NCI-H2107 (cell line): ENCODE measurements around the gene ALDH1A1.

Experiments used
- DNase-seq: peaks from one replicate; lab custom pipeline; 2025; lab: John Stamatoyannopoulos, UW

ALDH1A1 gene

GRCh38 chr9:72979405-72980100 is 26.7 kb upstream of the ALDH1A1 start:
- DNase-seq, result no peak

GRCh38 chr9:72978744-72979143 is 25.9 kb upstream of the ALDH1A1 start:
- DNase-seq, result no peak

GRCh38 chr9:72977670-72978069 is 24.8 kb upstream of the ALDH1A1 start:
- no peak for DNase-seq

- DNase-seq, result no peak
These were observed 21.6 kb upstream of the ALDH1A1 start for GRCh38 chr9:72974501-72974900.

DNA sequence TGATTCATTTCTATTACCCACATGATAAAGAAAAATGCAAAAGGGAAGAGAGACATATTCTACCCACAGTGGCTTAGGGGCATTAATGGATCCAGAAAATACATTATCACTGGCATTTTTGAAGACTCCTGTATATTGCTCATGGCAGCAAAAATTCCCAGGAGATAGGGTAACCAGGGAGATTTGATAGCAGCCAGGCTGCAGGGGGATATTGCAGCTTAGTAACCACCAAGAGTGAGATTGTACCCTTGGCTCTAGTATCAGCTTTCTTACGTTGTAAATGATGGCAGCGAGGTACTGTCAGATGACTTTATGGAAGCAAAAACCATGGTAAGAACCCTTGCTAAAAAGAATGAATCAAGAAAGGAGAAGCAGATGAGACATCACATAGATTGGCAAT is 19.8 kb upstream of the ALDH1A1 start:
- DNase-seq, result no peak

GRCh38 chr9:72971411-72971810 is 18.6 kb upstream of the ALDH1A1 start:
- no peak for DNase-seq

DNA sequence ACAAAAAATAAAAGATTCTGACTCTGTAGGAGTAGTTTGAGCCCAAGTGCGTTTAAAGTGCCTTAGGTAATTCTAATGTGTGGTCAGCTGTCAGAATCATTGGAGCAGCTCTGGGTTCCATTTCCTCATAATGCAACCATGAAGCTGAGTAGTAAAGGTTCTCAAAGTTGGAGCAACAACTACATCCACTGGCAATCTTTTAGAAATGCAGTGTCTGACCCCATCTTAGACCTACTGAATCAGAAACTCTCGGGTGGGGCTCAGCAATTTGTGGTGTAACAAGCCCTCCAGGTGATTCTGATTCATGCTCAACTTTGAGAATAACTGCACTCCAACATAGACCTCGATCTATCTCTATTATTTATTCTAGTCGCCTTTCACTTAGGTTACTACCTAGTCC is 7.6 kb upstream of the ALDH1A1 start:
- DNase-seq, result no peak

- no peak for DNase-seq
These were observed 5.8 kb upstream of the ALDH1A1 start for GRCh38 chr9:72958485-72959281.

- DNase-seq, result no peak
These were observed 2.7 kb upstream of the ALDH1A1 start for GRCh38 chr9:72955571-72955970.

DNA sequence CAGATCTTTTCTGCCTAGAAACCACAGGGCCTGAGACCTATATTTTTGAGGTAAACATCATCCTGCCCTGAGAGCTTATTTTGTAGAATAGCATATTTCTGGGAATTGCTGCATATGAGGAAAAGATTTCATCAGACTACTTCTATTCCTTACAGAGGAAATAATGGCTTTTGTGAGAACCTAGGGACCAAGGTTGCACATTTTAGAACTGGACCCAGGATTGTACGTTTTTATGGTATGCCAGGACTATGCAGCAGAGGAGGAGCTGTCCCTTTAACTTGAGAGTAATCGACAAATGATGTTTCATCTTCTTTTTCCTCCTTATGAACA is 2.2 kb upstream of the ALDH1A1 start:
- no peak for DNase-seq

- DNase-seq, result no peak
These were observed 1.7 kb upstream of the ALDH1A1 start for GRCh38 chr9:72954431-72955125.

GRCh38 chr9:72952381-72952690 is 517 bp downstream of the ALDH1A1 start:
- no peak for DNase-seq

- no peak for DNase-seq
These were observed 1.1 kb downstream of the ALDH1A1 start for GRCh38 chr9:72951520-72952380.

- no peak for DNase-seq
These were observed 1.9 kb downstream of the ALDH1A1 start for GRCh38 chr9:72950875-72951442.

- no peak for DNase-seq
These were observed 2.9 kb downstream of the ALDH1A1 start for GRCh38 chr9:72949918-72950325.

DNA sequence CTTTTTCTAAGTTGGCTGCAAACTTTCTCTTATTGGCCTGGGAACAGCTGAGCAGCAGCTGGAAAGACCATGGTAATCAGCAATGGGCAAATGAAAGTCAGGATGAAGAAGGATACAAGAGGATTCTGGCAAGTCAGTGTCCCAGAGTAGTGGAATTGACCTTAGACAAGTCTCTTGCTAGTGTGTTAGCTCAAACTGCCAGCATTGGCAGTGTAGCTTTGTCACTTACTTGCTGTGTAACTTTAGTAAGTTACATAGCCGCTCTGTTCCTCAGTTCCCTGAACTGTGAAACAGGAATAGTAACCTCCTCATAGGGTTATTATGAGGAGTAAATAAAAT is 3.6 kb downstream of the ALDH1A1 start:
- DNase-seq, result no peak

DNA sequence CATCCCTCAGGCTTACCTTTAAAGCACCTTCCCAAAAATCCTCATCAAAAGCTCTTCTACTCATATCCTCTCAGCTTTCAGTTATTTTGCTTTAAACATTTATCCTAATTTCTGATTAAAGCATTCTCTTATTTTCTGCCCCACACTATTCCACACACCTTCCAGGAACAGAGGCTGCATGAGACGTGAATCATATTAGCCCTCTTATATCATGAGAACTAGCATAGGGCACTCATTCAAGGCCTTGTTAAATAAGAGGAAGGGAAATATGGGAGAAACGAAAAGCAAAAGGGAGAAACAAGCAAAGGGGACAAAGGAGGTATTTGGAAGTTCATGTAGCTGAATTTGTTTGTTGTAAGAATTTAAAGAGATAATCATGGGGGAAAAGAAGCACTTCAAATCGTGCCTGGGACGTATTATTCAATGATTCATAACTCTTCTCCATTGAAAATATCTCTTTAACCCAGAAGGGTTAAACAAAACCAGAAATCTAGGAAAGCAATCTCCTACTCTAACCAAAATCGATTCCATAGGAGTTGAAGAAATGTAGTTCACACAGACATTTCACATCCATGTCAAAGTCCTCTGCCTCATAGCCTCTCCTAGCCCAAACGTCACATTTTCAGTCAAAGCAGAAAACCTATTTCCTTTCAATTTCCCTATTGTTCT is 4.1 kb downstream of the ALDH1A1 start:
- no peak for DNase-seq

DNA sequence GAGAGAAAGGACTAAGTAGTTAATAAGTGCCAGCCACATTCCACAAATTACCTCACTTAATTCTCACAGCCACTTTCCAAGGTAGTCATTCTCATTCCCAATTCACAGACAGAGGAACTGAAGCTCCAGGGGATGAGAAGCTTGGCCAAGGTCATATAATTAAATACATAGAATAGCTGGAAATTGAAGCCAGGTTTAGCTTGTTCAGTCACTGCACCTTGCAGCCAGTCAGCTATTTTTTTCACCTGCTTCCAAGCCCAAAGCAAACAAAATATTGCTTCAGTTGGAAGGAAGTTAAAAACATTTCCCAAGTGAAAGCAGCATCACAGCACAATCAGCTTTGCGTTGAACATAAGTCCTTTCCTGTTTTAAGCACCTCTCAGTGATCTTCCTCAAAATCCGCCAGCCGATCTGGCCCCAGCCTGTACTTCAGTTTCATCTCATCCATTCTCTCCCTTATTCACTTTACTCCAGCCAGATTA is 4.8 kb downstream of the ALDH1A1 start:
- no peak for DNase-seq

GRCh38 chr9:72946821-72947220 is 6.0 kb downstream of the ALDH1A1 start:
- DNase-seq, result no peak

DNA sequence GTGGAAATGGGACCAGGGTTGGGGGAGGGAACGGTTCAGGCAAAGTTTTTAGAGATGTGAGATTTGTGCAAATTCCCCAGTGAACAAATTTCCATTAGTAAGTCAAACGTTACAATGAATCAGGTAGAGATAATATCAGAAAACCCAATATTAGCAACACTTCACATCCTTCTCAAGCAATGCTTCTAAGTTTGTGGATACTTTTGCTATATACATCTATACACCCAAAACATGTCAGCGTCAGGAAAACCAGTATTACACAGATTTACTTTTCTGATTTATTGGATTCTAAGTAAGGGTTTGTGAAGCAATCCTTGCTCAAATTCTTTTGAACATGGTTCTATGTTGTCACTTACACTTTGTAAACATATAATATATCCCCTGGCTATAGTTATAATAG is 6.5 kb downstream of the ALDH1A1 start:
- DNase-seq, result no peak

DNA sequence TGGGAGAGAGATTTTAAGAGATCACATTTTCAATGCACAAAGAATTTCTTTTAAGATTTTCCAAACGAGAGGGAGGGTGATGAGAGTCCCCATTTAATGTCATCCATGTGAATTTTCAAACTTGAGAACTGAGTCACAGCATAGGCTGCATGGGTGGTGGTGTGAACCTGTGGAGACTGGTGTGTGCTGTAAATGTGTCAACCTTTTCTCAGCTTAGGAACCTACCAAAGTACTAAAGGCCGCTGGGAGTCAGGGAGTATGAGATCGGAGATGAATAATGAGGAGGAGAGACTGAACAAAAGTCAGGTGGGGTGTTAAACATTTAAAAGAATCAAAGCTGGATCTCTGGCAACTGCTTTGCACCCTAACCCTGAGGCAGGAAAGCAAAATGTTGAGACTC is 7.5 kb downstream of the ALDH1A1 start:
- no peak for DNase-seq
